ENCODE measurements around the gene TMEM61.

DNA sequence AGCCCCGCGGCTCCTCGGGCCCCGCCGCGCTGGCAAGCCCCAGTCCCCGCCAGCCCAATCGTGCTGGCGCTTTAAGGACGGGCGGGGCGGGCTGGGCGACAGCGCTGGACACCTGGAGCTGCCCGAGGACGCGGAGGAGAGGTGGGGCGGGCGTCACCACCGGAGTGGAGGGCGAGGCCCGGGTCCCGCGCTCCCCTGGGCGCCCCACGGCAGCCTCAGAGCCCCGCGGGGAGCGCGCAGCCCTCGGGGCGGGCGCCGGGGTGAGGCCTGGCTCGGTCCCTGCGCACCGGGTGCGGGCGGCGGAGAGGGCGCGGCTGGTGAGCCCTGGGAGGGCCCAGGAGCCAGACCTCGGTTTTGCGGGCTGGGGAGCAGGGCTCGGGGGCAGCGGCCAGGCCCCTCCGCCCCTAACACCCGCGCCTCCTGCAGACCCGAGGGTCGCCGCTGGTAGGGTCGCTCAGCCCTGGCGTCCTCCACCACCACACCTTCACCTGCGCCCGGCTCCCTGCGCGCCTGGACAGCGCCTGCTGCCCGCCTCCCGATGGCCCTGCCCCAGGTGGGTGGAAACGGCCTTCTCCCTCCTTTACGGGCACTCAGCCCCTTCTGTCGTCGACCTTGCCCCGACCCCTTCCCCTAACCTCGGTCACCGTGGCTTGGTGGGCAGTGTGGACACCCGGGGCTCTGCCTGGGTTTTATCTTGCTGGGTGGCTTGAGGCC is at the start of gene TMEM61:
- TF ChIP-seq, protein P1, sequence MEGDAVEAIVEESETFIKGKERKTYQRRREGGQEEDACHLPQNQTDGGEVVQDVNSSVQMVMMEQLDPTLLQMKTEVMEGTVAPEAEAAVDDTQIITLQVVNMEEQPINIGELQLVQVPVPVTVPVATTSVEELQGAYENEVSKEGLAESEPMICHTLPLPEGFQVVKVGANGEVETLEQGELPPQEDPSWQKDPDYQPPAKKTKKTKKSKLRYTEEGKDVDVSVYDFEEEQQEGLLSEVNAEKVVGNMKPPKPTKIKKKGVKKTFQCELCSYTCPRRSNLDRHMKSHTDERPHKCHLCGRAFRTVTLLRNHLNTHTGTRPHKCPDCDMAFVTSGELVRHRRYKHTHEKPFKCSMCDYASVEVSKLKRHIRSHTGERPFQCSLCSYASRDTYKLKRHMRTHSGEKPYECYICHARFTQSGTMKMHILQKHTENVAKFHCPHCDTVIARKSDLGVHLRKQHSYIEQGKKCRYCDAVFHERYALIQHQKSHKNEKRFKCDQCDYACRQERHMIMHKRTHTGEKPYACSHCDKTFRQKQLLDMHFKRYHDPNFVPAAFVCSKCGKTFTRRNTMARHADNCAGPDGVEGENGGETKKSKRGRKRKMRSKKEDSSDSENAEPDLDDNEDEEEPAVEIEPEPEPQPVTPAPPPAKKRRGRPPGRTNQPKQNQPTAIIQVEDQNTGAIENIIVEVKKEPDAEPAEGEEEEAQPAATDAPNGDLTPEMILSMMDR (IDR thresholded peaks at IDR 0.05) = no peak
- no peak for TF ChIP-seq EZH2 (IDR thresholded peaks at IDR 0.05; ENCODE audit: borderline replicate concordance, insufficient read depth, low read depth, low read length, poor library complexity, severe bottlenecking)
